ENCODE data around the gene HIF3A.

GRCh38 chr19:46284635-46285034 is 12.2 kb upstream of the HIF3A start:
- TF ChIP-seq, protein P1, sequence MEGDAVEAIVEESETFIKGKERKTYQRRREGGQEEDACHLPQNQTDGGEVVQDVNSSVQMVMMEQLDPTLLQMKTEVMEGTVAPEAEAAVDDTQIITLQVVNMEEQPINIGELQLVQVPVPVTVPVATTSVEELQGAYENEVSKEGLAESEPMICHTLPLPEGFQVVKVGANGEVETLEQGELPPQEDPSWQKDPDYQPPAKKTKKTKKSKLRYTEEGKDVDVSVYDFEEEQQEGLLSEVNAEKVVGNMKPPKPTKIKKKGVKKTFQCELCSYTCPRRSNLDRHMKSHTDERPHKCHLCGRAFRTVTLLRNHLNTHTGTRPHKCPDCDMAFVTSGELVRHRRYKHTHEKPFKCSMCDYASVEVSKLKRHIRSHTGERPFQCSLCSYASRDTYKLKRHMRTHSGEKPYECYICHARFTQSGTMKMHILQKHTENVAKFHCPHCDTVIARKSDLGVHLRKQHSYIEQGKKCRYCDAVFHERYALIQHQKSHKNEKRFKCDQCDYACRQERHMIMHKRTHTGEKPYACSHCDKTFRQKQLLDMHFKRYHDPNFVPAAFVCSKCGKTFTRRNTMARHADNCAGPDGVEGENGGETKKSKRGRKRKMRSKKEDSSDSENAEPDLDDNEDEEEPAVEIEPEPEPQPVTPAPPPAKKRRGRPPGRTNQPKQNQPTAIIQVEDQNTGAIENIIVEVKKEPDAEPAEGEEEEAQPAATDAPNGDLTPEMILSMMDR (optimal IDR thresholded peaks at IDR 0.05 in 1 of 3, IDR thresholded peaks at IDR 0.05 in 1 of 3, conservative IDR thresholded peaks at IDR 0.05 in 1 of 3; ENCODE audit: extremely low read depth in 1 of 3, insufficient read depth in 2 of 3, low read length in 3 of 3): no peak
- no peak for TF ChIP-seq EZH2 (IDR thresholded peaks at IDR 0.05; ENCODE audit: low read length)

Data from keratinocyte (primary cell).